SU-DHL-6 (cell line): ENCODE data around the gene DDX43.

Experiments
- H2AFZ ChIP-seq: fragments of 200-600 bp; sonication (generic); 2 replicates; pipeline ENCODE4 v1.6.1; 2014; ENCODE audit warnings: low read depth, mild to moderate bottlenecking, moderate library complexity, mixed read lengths, antibody characterized with exemption, low read length; ENCODE audit not compliant: severe bottlenecking
- H3F3A ChIP-seq: fragments of 200-600 bp; shearing (Covaris generic); 2 replicates; pipeline ENCODE4 v1.6.0; 2016; ENCODE audit warnings: antibody characterized with exemption, mild to moderate bottlenecking; ENCODE audit not compliant: insufficient read depth
- H3K27ac ChIP-seq: fragments of 200-600 bp; sonication (generic); 2 replicates; pipeline ENCODE4 v1.5.1; 2016; ENCODE audit warnings: low read depth, mild to moderate bottlenecking, low read length, moderate library complexity, mixed read lengths
- H3K27me3 ChIP-seq: fragments of 200-600 bp; sonication (generic), shearing (Covaris generic); 2 replicates; pipeline ENCODE4 v1.6.0; 2014; ENCODE audit warnings: mild to moderate bottlenecking, low read length
- H3K36me3 ChIP-seq: fragments of 200-600 bp; sonication (generic); 2 replicates; pipeline ENCODE4 v1.6.1; 2014; ENCODE audit warnings: mild to moderate bottlenecking, low read length, mixed read lengths
- H3K4me2 ChIP-seq: fragments of 300-600, 200-600 bp; shearing (Covaris generic), sonication (generic); 2 replicates; pipeline ENCODE4 v1.6.0; 2014; ENCODE audit warnings: low read length, low read depth, mild to moderate bottlenecking; ENCODE audit not compliant: poor library complexity, severe bottlenecking
- H3K4me3 ChIP-seq: fragments of 200-600 bp; sonication (generic); 2 replicates; pipeline ENCODE4 v1.5.1; 2014; ENCODE audit warnings: antibody characterized with exemption, low read length, mild to moderate bottlenecking, mixed read lengths; ENCODE audit not compliant: insufficient read depth, poor library complexity, severe bottlenecking
- H3K79me2 ChIP-seq: fragments of 200-600 bp; sonication (generic); 2 replicates; pipeline ENCODE4 v1.6.1; 2014; ENCODE audit warnings: mild to moderate bottlenecking, low read length, moderate library complexity; ENCODE audit not compliant: insufficient read depth
- H3K9ac ChIP-seq: fragments of 200-600 bp; sonication (generic); 2 replicates; pipeline ENCODE4 v1.7.0; 2014; ENCODE audit warnings: mild to moderate bottlenecking, low read length
- H3K9me2 ChIP-seq: fragments of 200-600 bp; sonication (generic); replicated peaks from 2 replicates; pipeline ENCODE4 v1.6.1; 2014; ENCODE audit warnings: low read length; ENCODE audit not compliant: insufficient read depth
- H3K9me3 ChIP-seq: fragments of 200-600 bp; sonication (generic); 2 replicates; pipeline ENCODE4 v1.6.1; 2014; ENCODE audit warnings: low read length, mixed read lengths; ENCODE audit not compliant: insufficient read depth
- H4K20me1 ChIP-seq: fragments of 200-600 bp; sonication (generic); 2 replicates; pipeline ENCODE4 v1.6.1; 2014; ENCODE audit warnings: low read depth, mild to moderate bottlenecking, antibody characterized with exemption, low read length, moderate library complexity, mixed read lengths
- EZH2phosphoT487 ChIP-seq: fragments of 200-600 bp; sonication (generic), shearing (Covaris generic); conservative IDR thresholded peaks from 2 replicates; pipeline ENCODE4 v1.6.1; 2018; ENCODE audit warnings: mild to moderate bottlenecking, antibody characterized with exemption, low read length, moderate library complexity, mixed read lengths
- TF ChIP-seq, protein P1 (sequence below): fragments of 200-600 bp; sonication (generic); IDR thresholded peaks from one replicate; pipeline ENCODE4 v1.5.1; 2017; ENCODE audit warnings: antibody characterized with exemption, mild to moderate bottlenecking, low read length, moderate library complexity; ENCODE audit not compliant: insufficient read depth, poor library complexity, severe bottlenecking

Gene DDX43

DNA sequence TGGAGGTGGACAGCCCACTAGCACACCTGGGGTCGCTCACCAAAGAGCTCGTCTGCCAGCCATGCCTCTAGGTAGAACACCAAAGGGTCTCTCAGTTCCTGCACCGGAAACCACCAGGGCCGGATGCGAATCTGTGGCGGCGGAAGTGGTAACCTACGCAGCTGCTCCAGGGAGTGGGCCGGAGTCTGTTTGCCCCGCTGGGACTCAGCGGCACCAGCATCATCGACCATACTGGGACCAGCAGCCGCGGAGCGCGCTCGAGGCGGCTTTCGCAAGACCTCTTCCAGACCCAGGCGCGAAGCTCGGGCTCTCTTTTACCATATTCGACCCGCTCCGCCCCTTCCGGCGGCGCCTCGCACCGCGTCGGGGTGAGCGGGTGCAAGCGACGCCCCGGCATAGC is 25.1 kb upstream of the DDX43 start, which contains the start of gene OOEP:
TSS of gene OOEP (minus strand) at position 335 of the 400 bp plus-strand sequence. CDS start at position 230, 105 bp downstream.
- H3K27ac ChIP-seq: no peak within 1 kb of the TSS
- no peaks in the 10 kb centered on the region for H3K9me3 ChIP-seq
- TF ChIP-seq, protein P1, sequence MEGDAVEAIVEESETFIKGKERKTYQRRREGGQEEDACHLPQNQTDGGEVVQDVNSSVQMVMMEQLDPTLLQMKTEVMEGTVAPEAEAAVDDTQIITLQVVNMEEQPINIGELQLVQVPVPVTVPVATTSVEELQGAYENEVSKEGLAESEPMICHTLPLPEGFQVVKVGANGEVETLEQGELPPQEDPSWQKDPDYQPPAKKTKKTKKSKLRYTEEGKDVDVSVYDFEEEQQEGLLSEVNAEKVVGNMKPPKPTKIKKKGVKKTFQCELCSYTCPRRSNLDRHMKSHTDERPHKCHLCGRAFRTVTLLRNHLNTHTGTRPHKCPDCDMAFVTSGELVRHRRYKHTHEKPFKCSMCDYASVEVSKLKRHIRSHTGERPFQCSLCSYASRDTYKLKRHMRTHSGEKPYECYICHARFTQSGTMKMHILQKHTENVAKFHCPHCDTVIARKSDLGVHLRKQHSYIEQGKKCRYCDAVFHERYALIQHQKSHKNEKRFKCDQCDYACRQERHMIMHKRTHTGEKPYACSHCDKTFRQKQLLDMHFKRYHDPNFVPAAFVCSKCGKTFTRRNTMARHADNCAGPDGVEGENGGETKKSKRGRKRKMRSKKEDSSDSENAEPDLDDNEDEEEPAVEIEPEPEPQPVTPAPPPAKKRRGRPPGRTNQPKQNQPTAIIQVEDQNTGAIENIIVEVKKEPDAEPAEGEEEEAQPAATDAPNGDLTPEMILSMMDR: no peak
- no peak for TF ChIP-seq EZH2phosphoT487
- no peak within 1 kb of the TSS for H3K4me3 ChIP-seq
- no peaks in the 10 kb centered on the region for H3K27me3 ChIP-seq
- H3K36me3 ChIP-seq: no peaks in the 10 kb centered on the region
- no peaks in the 10 kb centered on the region for H3K79me2 ChIP-seq
- H3K9me2 ChIP-seq: no peaks in the 10 kb centered on the region
- H3K4me2 ChIP-seq: no peak within 1 kb of the TSS
- no peaks in the 10 kb centered on the region for H4K20me1 ChIP-seq
- no peak within 1 kb of the TSS for H3K9ac ChIP-seq
- H2AFZ ChIP-seq: no peak within 1 kb of the TSS
- no peaks in the 10 kb centered on the region for H3F3A ChIP-seq

DNA sequence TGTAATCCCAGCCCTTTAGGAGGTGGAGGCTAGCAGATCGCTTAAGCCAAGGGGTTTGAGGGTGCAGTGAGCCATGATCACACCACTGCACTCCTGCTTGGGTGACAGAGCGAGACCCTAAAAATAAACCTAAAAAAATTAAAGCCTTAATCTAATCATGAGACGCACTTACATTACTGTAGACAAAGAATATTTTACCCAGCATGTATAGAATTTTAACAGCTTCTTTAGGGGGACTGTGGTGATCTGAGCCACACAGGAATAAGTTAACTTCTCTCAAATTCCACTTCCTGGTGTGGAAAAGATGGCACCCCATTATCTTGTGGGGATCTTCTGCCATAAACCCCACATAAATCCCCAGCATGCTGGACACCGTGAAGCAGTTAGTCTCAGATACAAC is 22.6 kb upstream of the DDX43 start:
- H3F3A ChIP-seq: no peaks in the 10 kb centered on the region
- no peak overlapping the region for H3K4me3 ChIP-seq
- H3K9ac ChIP-seq: no peak overlapping the region
- no peak overlapping the region for H3K4me2 ChIP-seq
- no peaks in the 10 kb centered on the region for H3K27me3 ChIP-seq
- H3K27ac ChIP-seq: no peak overlapping the region
- TF ChIP-seq EZH2phosphoT487: no peak
- TF ChIP-seq, protein P1: no peak
- H4K20me1 ChIP-seq: no peaks in the 10 kb centered on the region
- H3K79me2 ChIP-seq: no peaks in the 10 kb centered on the region
- H3K9me3 ChIP-seq: no peaks in the 10 kb centered on the region
- H3K36me3 ChIP-seq: no peaks in the 10 kb centered on the region
- H3K9me2 ChIP-seq: no peaks in the 10 kb centered on the region
- H2AFZ ChIP-seq: no peak overlapping the region

DNA sequence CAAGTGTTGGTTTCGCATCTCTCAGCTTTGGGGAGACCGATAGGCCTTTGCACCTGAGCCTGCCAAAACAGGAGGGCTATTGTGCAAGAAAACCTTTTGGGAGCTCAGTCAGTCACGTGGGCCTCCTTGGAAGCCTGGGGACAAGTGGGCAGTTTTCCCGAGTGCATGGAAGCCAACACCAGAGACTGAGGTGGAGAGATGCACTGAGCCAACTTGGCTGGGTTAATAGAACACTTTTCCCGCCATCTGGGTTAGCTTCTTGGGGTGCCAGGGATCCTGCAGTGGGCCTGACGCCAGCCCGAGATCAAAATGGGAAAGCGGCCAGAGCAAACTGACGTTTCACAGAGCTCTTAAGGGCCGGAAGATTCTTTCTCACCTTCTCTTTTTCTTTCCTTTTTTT is 22.1 kb upstream of the DDX43 start:
- no peaks in the 10 kb centered on the region for H3K36me3 ChIP-seq
- no peak overlapping the region for H3K4me2 ChIP-seq
- H3K27ac ChIP-seq: no peak overlapping the region
- H3K79me2 ChIP-seq: no peaks in the 10 kb centered on the region
- no peak overlapping the region for H2AFZ ChIP-seq
- H3K9ac ChIP-seq: no peak overlapping the region
- no peaks in the 10 kb centered on the region for H3K27me3 ChIP-seq
- TF ChIP-seq, protein P1: no peak
- TF ChIP-seq EZH2phosphoT487: no peak
- no peaks in the 10 kb centered on the region for H4K20me1 ChIP-seq
- H3K4me3 ChIP-seq: no peak overlapping the region
- no peaks in the 10 kb centered on the region for H3K9me2 ChIP-seq
- no peaks in the 10 kb centered on the region for H3K9me3 ChIP-seq
- H3F3A ChIP-seq: no peaks in the 10 kb centered on the region
